Neural progenitor cell (in vitro differentiated cells): Measurements from ENCODE around the gene PCDHA13. TPM values are rescaled to one million over a fixed set of nuclear protein-coding genes. Genes with fewer than 3 reads are reported as not detected.

Experiments
- DNase-seq: peaks from one replicate; pipeline ENCODE4 v3.0.0-alpha.2; 2016; ENCODE audit warnings: low spot score
- H2AFZ ChIP-seq: fragments of 200-600 bp; sonication (generic); replicated peaks from 2 replicates; pipeline ENCODE4 v1.6.1; 2016; ENCODE audit warnings: antibody characterized with exemption
- H3F3A ChIP-seq: fragments of 200-600 bp; sonication (generic); 2 replicates; pipeline ENCODE4 v1.6.1; 2016; ENCODE audit warnings: antibody characterized with exemption, low read depth
- H3K27ac ChIP-seq: fragments of 200-600 bp; sonication (generic); 2 replicates; pipeline ENCODE4 v1.5.1; 2016; ENCODE audit warnings: mild to moderate bottlenecking
- H3K27me3 ChIP-seq: fragments of 200-600 bp; sonication (generic); 2 replicates; pipeline ENCODE4 v1.6.1; 2016; ENCODE audit warnings: mild to moderate bottlenecking, moderate library complexity
- H3K36me3 ChIP-seq: fragments of 200-600 bp; sonication (generic); 2 replicates; pipeline ENCODE4 v1.5.1; 2016
- H3K4me1 ChIP-seq: fragments of 200-600 bp; sonication (generic); 2 replicates; pipeline ENCODE4 v1.6.1; 2016; ENCODE audit warnings: mixed run types
- H3K4me2 ChIP-seq: fragments of 200-600 bp; sonication (generic); 2 replicates; pipeline ENCODE4 v1.6.1; 2016
- H3K4me3 ChIP-seq: fragments of 200-600 bp; sonication (generic); 2 replicates; pipeline ENCODE4 v1.5.1; 2016
- H3K79me2 ChIP-seq: fragments of 200-600 bp; sonication (generic); 2 replicates; pipeline ENCODE4 v1.6.1; 2016; ENCODE audit warnings: low read depth
- H3K9ac ChIP-seq: fragments of 200-600 bp; sonication (generic); 2 replicates; pipeline ENCODE4 v1.6.1; 2016
- H3K9me3 ChIP-seq: fragments of 200-600 bp; sonication (generic); 2 replicates; pipeline ENCODE4 v1.5.1; 2016; ENCODE audit warnings: low read depth
- H4K20me1 ChIP-seq: fragments of 200-600 bp; sonication (generic); 2 replicates; pipeline ENCODE4 v1.6.1; 2016; ENCODE audit warnings: low read depth
- H3K27ac Mint-ChIP-seq: 3 replicates; pipeline ENCODE4 v1.8.0; 2021; ENCODE audit warnings: mixed read lengths
- H3K27me3 Mint-ChIP-seq: 2 replicates; pipeline ENCODE4 v1.8.0; 2022; ENCODE audit warnings: low read depth, mild to moderate bottlenecking, inconsistent platforms, moderate library complexity, mixed read lengths; ENCODE audit not compliant: insufficient read depth
- H3K36me3 Mint-ChIP-seq: 3 replicates; pipeline ENCODE4 v1.8.0; 2021; ENCODE audit warnings: mixed read lengths
- H3K4me1 Mint-ChIP-seq: 3 replicates; pipeline ENCODE4 v1.8.0; 2021; ENCODE audit warnings: mixed read lengths
- H3K4me3 Mint-ChIP-seq: 3 replicates; pipeline ENCODE4 v1.8.0; 2021; ENCODE audit warnings: mild to moderate bottlenecking, moderate library complexity, mixed read lengths
- H3K9me3 Mint-ChIP-seq: 3 replicates; pipeline ENCODE4 v1.8.0; 2020; ENCODE audit warnings: mixed read lengths
- EZH2 ChIP-seq: fragments of 200-600 bp; sonication (generic); IDR thresholded peaks from 2 replicates; pipeline ENCODE4 v1.6.1; 2017; ENCODE audit warnings: antibody characterized with exemption, mild to moderate bottlenecking, moderate library complexity
- EZH2phosphoT487 ChIP-seq: fragments of 200-600 bp; sonication (generic); IDR thresholded peaks from 2 replicates; pipeline ENCODE4 v1.6.1; 2017; ENCODE audit warnings: antibody characterized with exemption
- total RNA-seq: library from RNA; depleted of rRNA; stranded (reverse); fragments of >200 nt; gene quantifications from 2 replicates; pipeline ENCODE4 v1.2.3, GENCODE V29; 2015; ENCODE audit warnings: low replicate concordance
- TF ChIP-seq, protein P1 (sequence below): fragments of 200-600 bp; sonication (generic); IDR thresholded peaks from 2 replicates; pipeline ENCODE4 v1.5.1; 2017; ENCODE audit warnings: antibody characterized with exemption, mild to moderate bottlenecking

Gene PCDHA13
- total RNA-seq, 1 donor from 2014 or later, result 2.3 TPM

- no peaks in the 10 kb centered on the region for H3F3A ChIP-seq
- H3K36me3 Mint-ChIP-seq, result peaks cover under 1% of the 10 kb centered on the region
- no peak for DNase-seq
- no peak overlapping the region for H3K4me3 Mint-ChIP-seq
- no peak overlapping the region for H3K27ac ChIP-seq
- no peaks in the 10 kb centered on the region for H3K4me1 ChIP-seq
- TF ChIP-seq, protein P1, sequence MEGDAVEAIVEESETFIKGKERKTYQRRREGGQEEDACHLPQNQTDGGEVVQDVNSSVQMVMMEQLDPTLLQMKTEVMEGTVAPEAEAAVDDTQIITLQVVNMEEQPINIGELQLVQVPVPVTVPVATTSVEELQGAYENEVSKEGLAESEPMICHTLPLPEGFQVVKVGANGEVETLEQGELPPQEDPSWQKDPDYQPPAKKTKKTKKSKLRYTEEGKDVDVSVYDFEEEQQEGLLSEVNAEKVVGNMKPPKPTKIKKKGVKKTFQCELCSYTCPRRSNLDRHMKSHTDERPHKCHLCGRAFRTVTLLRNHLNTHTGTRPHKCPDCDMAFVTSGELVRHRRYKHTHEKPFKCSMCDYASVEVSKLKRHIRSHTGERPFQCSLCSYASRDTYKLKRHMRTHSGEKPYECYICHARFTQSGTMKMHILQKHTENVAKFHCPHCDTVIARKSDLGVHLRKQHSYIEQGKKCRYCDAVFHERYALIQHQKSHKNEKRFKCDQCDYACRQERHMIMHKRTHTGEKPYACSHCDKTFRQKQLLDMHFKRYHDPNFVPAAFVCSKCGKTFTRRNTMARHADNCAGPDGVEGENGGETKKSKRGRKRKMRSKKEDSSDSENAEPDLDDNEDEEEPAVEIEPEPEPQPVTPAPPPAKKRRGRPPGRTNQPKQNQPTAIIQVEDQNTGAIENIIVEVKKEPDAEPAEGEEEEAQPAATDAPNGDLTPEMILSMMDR, result no peak
- TF ChIP-seq EZH2phosphoT487, result no peak
- TF ChIP-seq EZH2, result no peak
- H2AFZ ChIP-seq, result no peak overlapping the region
- H3K79me2 ChIP-seq, result no peaks in the 10 kb centered on the region
- H3K27me3 ChIP-seq, result no peaks in the 10 kb centered on the region
- H3K27me3 Mint-ChIP-seq, result no peaks in the 10 kb centered on the region
- no peak overlapping the region for H3K4me2 ChIP-seq
- H3K4me3 ChIP-seq, result no peak overlapping the region
- H3K9me3 Mint-ChIP-seq, result peaks cover 31% of the 10 kb centered on the region
- H3K9ac ChIP-seq, result no peak overlapping the region
- H3K27ac Mint-ChIP-seq, result no peak overlapping the region
- no peaks in the 10 kb centered on the region for H3K4me1 Mint-ChIP-seq
- no peaks in the 10 kb centered on the region for H4K20me1 ChIP-seq
- H3K36me3 ChIP-seq, result no peaks in the 10 kb centered on the region
- H3K9me3 ChIP-seq, result no peaks in the 10 kb centered on the region
These were observed 34.4 kb downstream of the PCDHA13 start for GRCh38 chr5:140916325-140916724.

DNA sequence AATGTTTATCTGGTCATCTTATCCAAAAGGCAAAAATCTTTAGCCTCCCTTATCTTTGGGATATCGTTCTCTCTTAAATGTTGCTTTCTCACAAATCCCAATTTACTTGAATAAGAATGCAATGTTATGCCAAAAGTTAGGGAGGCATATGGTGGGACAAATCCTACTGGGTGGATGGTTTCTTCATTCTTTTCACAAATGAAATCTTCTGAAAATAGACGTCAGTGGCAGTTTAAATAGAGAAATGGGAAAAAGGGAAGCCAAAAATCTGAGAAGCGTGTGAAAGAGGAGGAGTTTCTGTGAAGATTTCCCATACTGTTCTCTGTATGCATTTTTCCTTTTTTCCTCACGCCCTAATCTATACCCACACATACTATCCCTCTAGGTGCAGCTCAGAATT lies 41.7 kb downstream of the PCDHA13 start:
- Histone ChIP-seq H3F3A (peaks cover 20% of the 10 kb centered on the region), H3K9me3 (no peaks in the 10 kb centered on the region), H2AFZ (no peak overlapping the region), H3K36me3 (no peaks in the 10 kb centered on the region), H3K9ac (no peak overlapping the region), H3K4me1 (no peaks in the 10 kb centered on the region), H3K27me3 (peaks cover 48% of the 10 kb centered on the region), H3K4me2 (no peak overlapping the region), H3K79me2 (no peaks in the 10 kb centered on the region), H3K4me3 (no peak overlapping the region), H3K27ac (no peak overlapping the region), H4K20me1 (peaks cover 43% of the 10 kb centered on the region)
- H3K9me3 Mint-ChIP-seq, result no peaks in the 10 kb centered on the region
- no peaks in the 10 kb centered on the region for H3K36me3 Mint-ChIP-seq
- TF ChIP-seq EZH2phosphoT487 (no peak), EZH2 (no peak)
- TF ChIP-seq, protein P1, result no peak
- no peak for DNase-seq
- no peak overlapping the region for H3K4me3 Mint-ChIP-seq
- peaks cover 5% of the 10 kb centered on the region for H3K4me1 Mint-ChIP-seq
- H3K27ac Mint-ChIP-seq, result no peak overlapping the region
- H3K27me3 Mint-ChIP-seq, result peaks cover 13% of the 10 kb centered on the region

GRCh38 chr5:140925806-140926442 lies 44.0 kb downstream of the PCDHA13 start, which contains the start of gene PCDHAC1:
Gene PCDHAC1 (plus strand): TSS chr5:140926299. CDS start chr5:140926893, 594 bp downstream.
- Histone ChIP-seq H3K36me3 (no peaks in the 10 kb centered on the region), H3K9me3 (no peaks in the 10 kb centered on the region), H3F3A (peaks cover 20% of the 10 kb centered on the region), H2AFZ (peak within 1 kb of the TSS; percentile 80), H3K4me1 (no peaks in the 10 kb centered on the region), H3K27me3 (peaks cover 58% of the 10 kb centered on the region), H3K27ac (no peak within 1 kb of the TSS), H4K20me1 (peaks cover 45% of the 10 kb centered on the region), H3K9ac (no peak within 1 kb of the TSS), H3K79me2 (no peaks in the 10 kb centered on the region), H3K4me3 (peak within 1 kb of the TSS; percentile 67), H3K4me2 (peak within 1 kb of the TSS; percentile 89)
- H3K36me3 Mint-ChIP-seq, result peaks cover 2% of the 10 kb centered on the region
- no peak within 1 kb of the TSS for H3K27ac Mint-ChIP-seq
- peak within 1 kb of the TSS; percentile 88 for H3K4me3 Mint-ChIP-seq
- TF ChIP-seq, protein P1, result no peak
- TF ChIP-seq EZH2, result no peak
- no peak for TF ChIP-seq EZH2phosphoT487
- H3K4me1 Mint-ChIP-seq, result peaks cover 5% of the 10 kb centered on the region
- peak; percentile 86 for DNase-seq
- no peaks in the 10 kb centered on the region for H3K9me3 Mint-ChIP-seq
- peaks cover 13% of the 10 kb centered on the region for H3K27me3 Mint-ChIP-seq
